Activated CD4-positive, alpha-beta T cell treated with anti-CD3 and anti-CD28 coated beads for 4 hours (primary cell): ENCODE data around the gene DKK1.
"Not testable (repeated sequence)": the region's sequence is repeated elsewhere in the genome, so short reads cannot be mapped to it uniquely, and the experiment has no call there.

Experiments used
- DNase-seq, 2 donors: peaks; one replicate each; pipeline ENCODE4 v3.0.0-alpha.2; 2020

DKK1 gene

DNA sequence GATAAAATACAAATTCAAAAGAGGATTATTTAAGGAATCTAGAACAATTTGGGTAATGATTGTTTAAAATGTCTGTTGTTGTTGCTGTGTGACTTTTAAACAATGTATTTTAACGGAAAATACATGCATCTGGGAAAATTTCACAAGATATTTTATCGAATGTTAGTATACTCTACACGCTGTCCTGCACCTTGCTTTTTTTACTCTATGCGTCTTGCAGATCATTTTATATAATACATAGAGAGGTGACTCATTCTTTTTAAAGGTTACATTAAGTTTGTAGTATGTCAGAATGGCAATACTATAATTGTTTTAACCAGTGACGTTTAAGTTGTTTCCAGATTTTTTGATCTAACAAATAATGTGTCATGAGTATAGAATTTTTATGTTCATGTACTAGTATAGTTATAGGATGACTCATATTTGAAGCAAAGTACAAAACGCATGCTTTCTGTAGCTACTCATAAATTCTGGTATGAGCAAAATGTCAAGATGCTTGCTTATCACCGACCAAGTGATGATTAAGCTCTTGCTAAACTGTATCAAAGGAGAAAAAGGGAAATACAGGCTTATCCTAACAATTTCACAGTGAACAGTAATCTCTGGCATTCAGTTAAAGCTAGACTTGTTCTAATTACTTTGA, 4.9 kb downstream of the DKK1 start:
- DNase-seq = no peak

DNA sequence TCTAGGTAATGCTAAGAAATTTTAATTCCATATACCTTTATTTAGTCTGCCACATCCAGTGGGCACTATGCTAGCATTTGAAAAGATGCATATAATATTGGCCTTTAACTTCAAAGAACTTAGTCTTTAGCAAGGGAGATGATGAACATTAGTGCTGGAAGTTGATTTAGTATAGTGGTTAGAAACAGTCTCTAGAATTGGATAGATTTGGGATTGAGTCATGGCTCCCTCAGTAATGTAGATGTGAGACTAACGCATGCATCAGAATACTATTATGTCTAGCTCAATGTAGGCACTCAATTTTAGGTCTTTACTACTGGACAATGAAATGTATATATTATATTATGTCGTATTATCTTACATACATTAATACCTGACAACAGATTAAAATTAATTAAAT, 5.8 kb downstream of the DKK1 start:
- no peak for DNase-seq

DNA sequence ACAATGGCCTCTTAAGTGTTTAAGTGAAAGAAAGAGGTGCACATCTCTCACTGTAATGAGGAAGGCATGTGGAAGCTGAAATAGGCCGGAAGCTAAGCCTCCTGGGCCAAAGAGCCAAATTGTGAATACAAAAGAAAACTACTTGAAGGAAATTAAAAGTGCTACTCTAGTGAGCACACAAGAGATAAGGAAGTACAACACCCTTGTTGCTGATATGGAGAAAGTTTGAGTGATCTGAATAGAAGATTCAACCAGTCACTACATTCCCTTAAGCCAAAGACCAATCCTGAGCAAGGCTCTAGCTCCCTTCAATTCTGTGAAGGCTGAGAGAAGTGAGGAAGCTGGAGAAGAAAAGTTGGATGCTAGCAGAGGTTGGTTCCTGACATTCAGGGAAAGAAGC, 8.2 kb downstream of the DKK1 start:
- no peak for DNase-seq

DNA sequence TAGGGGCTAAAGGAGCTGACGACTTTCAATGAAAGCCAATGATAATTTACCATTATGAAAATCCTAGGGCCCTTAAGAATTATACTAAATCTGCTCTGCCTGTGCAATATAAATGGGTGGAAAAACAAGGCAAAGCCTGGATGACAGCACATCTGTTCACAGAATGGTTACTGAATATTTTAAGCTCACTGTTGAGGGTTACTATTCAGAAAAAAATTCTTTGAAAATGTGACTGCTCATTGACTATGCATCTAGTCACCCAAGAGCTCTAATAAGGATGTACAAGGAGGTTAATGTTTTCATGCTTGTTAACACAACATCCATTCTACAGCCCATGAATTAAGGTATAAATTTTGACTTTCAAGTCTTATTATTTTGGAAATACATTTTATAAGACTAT, 8.9 kb downstream of the DKK1 start:
- no peak for DNase-seq

DNA sequence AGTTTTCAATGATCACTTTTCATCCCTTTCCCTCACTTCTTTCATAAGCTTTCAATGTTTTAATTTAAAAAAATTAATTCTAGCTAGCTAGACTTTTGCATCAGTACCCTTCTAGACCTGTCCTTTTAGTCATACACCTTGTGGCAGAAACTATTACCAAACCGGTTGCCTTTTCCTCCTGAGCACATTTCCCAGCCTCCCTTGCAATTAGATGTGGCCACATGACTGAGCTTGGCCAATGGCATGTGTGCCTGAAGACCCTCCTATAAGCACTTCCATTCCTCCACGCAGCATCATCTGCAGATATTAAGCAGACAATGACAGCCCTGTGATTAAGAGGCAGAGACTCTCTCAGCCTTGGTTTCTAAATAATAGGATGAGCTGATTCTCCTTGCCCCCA, 12.3 kb downstream of the DKK1 start:
- no peak for DNase-seq

DNA sequence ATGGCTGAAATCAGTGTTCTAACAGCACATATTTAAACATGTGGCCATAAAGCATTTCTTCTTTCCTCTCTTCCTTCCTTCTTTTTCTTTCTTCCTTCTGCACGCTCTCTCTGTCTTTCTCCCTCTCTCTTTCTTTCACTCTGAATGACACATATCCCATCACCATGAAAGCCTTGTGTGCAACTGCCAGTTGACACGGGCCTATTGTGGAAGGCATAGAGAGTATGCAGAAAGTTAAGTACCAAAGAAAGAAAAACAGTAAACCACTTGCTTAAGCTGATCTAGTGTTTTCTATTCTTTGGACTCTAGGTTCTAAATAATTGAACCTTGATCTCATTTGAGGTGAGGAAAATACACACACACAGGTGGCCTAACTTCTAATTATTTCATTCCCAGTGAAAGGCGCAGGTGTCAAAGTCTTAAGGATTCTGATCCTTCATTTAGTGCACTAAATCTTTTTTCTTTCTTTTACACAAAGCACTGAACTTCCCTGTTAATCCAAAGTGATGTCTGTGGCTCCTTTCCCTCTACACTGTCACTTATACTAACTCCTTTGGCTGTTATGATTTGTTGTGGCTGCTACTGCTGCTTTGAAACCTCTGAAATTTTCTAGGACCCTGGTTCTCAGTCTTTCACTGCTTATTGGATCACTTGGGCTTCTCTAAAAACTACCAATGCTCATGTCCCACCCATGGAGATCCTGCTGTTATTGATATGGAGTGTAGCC, 17.7 kb downstream of the DKK1 start:
- no peak for DNase-seq

DNA sequence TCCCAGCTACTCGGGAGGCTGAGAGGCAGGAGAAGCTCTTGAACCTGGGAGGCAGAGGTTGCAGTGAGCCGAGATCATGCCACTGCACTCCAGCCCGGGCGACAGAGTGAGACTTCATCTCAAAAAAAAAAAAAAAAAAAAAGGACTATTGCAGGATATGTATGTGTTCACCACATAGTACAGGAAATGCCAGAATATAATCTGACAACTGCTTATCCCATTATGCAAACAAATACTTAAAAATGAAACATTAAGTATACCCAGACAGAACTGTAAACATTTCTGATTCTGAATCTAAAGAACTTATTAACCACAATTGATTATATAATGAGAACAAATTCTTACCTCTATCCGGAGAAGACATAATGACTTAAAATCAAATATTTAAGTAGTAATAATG, 18.7 kb downstream of the DKK1 start:
- no peak for DNase-seq

DNA sequence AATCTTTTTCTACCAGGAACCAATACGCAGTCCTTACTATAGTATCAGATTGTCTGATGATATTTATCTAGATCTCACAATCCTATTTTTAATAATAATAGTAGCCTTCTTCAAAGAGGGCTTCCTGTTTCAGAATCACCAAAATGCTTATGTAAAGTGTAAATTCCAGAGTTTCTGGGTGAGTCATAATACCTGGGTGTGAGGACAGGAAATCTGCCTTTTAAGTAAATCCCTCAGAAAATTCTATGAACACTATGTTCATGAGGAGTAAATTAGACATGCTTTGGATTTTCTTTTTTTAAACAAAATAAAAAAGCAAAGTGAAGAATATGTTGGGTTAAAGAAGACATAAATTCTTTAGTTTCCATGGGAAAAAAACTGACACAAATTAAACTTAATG, 20.5 kb downstream of the DKK1 start:
- no peak for DNase-seq

DNA sequence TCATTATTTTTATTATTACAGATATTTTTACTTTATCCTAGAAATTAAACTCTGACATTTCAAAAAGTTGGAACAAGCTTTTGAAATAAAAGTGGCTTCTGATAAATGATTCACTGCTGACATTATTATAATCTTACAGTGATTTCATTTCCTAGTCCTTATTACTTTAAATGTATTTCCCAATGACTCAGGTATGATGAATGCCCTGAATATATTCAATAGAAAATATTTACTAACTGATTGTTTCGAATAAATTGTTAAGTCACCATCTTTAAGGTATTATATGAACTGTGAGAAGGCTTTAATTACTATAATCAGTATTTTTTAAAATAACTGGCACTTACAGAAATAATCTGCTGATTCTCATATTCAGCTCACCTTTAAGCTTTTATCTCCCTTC, 21.6 kb downstream of the DKK1 start:
- no peak for DNase-seq

DNA sequence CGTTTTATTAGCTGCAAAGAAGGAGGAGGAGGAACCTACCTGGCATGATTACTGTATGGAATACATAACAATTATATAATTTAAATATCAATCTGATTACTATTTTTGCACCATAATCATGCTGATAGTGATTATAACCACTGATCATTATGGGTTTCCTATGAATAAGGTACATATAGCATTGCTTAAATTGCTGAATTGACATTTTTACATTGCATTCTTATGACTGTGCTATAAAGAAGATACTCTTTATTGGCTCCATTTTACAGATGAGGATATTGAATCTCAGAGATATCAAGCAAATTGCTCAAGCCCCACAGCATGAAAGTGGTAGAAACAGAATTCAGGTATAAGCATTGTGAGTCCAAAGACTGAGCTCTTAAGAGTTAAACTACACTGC, 23.1 kb downstream of the DKK1 start:
- DNase-seq = no peak

DNA sequence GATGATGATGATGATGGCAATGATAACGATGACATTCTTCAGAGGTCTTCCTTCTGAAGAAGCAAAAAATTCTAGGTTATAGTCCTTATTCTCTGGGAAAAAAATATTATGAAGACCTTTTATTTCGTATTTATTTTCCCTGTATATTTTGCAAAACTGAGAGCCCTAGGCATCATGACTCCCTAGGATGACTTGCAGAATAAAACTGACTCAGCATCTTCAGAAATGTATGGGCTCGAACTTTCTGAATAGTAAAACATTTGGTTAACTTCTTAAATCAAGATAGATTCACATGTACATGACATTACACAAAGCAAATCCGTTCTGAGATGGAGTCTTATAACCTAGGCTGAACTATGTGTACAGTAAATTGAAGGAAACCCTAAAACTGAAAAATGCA, 29.4 kb downstream of the DKK1 start:
- no peak for DNase-seq

DNA sequence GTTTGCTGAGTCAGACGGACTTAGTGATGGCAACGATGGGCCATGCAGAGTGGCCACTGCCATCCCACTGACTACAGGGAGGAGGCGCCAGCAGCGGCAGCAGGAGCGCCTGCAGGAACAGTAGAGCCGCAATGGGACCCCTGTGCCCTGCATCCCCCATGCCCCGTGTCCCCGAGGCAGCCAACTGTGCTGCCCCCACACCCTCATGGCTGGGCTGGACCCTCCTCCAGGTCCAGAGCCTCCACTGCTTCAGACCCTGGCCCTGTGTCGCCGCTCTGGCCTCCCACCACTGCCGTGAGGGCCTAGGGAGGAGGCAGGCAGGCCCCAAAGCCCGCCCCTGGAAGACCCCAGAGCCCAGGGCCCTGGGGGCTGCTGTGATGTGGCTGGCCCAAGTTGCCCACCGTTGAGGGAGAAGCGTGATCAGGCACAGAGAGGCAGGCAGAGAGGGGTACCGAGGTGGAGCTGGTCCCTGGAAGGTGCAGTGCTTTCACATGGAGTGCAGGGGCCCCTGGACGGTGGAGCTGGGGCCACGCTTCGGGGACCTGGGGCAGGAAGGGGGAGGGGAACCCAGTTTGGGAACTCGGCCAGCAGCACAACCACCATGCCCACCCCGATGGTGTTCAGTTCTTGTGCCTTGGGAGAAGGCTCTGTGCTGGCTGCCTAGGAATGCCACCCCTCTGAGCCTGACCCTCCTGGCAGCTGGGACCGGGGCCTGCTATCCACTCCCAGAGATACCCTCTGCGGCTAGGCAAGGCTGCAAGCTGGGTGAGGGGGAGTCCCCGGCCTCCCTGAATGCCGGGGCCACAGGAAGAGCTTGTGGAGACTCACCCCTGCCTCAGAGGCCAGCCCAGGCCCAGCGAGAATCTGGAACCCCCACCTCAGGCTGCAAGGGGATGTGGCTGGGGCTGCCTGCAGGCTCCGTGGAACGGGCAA, 32.6 kb downstream of the DKK1 start:
- DNase-seq = no peak

DNA sequence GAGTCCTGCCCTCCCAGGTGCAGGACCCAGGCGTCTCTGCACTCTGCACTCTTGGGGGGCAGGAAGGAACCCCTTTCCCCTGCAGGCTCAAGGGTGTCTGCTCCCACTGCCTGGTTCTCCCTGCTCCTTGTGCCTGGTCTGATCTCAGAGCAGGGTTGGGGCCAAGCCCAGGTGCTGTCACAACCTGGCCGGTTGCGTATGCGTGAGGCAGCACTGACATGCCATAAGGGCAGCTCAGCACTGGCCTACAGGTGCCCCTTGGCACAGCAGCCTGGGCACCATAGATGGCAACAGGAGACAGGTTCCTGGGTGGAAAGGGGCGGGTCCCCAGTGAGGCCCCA, 33.2 kb downstream of the DKK1 start:
- no peak for DNase-seq

DNA sequence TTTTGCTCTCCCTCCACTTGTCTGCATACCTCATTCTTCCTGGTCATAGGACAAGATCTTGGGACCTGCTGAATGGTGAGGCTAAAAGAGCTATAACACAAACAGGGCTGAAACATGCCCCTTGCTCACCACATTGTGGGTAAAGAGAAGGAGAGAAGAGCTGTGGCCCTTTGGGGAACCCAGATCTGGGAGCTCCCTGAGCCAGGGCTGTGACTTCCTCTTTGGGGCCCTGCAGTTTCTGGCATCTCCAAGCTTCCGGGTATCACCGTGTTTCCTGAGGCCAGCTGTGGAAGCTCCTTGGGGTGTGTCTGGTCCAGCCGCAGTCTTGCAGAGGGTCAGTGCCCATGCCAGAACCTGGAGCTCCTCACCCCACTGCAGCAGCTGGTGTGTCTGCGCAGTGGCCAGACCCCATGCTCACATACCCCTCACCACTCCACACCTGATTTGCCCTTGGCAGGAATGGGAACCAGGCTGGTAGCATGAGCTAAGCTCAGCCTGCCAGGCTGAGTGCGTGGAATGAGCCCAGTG, 34.0 kb downstream of the DKK1 start:
- no peak for DNase-seq

DNA sequence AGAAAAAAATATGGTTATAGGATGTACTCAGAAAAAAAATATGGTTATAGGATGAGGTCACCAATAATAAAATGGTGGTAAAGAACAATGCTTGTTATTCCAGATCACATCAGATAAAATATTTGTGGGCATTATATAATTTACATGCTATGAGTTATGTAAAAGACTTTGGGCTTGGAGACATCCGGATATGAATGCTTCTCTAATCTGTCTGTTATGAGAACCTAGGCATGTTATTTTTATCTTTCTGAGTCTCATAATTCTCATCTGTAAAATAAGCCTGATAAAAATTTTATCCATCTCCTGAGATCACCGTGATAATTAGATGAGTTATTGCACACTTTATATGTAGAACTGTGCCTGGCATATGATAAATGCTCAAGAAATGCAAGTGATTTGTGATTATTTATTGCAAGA, 37.8 kb downstream of the DKK1 start:
- no peak for DNase-seq

DNA sequence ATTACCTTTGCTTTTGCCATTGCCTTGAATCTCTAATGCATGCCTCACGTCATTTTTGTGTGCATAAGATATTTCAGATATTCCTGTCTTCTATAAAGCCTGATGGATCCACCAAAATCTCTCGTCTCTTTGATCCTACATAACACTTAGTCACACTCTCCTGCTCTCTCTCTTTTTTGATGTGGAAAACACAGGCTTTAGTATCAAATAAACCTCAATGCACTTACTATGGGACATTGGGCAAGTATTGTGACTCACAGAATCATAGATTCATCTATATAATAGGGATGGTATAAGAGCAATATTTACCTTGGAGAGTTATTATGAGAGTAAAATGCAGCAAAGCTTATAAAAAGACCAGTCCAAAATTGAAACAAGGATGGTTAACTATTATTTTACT, 39.1 kb downstream of the DKK1 start:
- DNase-seq = no peak

DNA sequence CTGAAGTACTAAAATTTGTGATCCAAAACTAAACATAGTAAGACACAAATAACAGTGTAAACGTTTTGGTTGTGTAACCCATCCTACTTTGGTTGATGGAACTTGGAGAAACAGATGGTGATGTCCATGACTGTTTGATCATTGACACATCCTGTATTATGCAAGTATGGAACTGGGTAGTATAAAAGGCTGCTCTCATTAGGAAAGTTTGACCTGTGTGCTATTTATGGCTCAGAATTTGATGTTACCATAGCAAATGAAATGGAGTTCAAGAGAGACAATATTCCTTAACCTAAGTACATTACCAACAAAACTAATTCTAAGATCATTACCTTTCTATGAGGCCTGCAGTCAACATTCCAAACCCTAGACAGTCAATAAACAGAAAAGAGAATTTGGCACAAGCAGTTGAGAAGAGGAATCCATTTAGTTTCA, 39.9 kb downstream of the DKK1 start:
- no peak for DNase-seq

DNA sequence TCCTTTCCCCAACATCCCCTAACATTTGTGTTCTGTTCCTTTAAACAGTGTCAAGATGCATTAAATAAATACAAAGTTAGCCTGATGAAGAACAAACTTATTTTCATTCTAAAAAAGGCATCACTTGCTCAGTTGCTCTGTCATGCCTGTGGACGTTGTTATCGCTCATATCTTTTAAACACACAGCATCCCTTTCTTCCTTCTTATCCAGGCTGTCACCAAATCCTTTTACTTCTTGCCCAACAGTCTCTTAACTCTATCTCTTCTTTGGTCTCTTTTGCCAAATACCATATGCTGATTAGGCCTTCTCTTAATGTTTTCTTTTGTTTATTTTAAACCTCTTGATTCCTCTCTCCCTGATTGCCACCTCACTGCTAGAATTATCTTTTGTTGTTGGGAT, 43.9 kb downstream of the DKK1 start:
- no peak for DNase-seq

DNA sequence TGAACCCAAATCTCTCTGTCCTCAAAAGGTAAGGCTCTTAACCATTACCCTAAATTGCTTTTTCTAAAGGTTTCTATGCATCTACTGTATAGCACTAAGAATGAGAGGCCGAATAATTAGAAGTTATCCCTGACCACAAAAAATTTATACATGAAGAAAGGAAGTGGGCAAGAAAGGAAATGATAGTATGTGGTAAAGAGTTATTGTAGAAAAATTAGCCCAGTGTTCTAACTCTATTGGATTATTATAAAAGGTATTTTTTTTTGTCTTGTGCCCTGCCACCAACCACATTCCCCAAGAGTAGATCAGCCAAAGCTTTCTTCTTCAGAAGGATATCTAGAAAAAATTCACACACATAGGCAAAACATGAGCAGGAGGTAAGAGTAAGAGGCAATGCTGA, 45.4 kb downstream of the DKK1 start:
- no peak for DNase-seq

DNA sequence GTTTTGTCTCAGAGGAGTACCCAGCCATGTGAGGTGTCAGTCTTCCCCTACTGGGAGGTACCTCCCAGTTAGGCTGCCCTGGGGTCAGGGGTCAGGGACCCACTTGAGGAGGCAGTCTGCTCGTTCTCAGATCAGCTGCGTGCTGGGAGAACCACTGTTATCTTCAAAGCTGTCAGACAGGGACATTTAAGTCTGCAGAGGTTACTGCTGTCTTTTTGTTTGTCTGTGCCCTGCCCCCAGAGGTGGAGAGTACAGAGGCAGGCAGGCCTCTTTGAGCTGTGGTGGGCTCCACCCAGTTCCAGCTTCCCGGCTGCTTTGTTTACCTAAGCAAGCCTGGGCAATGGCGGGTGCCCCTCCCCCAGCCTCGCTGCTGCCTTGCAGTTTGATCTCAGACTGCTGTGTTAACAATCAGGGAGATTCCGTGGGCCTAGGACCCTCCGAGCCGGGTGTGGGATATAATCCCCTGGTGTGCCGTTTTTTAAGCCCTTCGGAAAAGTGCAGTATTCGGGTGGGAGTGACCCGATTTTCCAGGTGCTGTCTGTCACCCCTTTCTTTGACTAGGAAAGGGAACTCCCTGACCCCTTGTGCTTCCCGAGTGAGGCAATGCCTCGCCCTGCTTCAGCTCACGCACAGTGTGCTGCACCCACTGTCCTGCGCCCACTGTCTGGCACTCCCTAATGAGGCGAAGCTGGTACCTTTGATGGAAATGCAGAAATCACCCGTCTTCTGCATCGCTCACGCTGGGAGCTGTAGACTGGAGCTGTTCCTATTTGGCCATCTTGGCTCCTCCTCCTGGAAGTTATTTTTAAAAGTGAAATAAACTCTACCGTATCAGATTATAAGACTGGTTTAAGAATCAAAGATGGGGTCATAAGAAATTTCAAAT, 51.7 kb downstream of the DKK1 start:
- DNase-seq = not testable (repeated sequence)
